GF-D8 (cell line): Measurements from ENCODE around the gene KL.

Experiments
- DNase-seq: peaks from one replicate; lab custom pipeline; 2025; lab: John Stamatoyannopoulos, UW

KL gene

DNA sequence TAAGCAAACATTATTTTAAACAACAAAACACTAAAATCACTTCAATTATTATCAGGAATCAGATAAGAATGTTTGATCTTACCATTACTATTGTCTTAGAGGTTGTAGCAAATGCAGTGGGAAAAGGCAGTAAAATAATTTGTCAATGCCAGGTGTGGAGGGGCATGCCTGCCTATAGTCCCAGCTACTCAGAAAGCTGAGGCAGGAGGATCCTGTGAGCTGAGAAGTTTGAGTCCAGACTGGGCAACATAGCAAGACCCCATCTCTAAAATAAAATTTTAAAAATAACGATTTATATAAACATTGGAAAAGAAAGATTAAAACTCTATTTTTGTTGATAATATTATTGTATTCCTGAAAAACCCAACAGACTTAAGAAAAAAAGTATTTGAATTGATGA, 66.8 kb downstream of the KL start:
- DNase-seq = no peak

DNA sequence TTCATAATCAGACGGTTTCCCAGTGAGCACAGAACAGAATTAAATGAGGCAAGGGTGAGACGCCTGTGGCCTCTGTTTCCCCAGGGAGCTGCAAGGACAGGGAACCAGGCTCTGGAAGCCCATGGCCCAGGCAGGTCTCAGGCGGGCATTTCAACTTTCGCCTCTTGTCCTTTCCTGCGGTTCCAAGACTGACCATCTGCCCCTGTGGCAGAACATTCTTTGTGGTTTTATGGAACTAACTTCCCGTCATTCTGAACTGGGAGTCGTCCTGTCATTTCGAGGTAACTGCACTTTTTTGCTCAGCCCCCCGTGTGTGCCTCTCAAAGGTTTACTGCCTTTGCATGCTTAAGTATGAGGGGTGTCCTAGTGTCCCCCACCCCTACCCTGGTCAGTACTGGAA, 70.9 kb downstream of the KL start:
- DNase-seq = no peak

DNA sequence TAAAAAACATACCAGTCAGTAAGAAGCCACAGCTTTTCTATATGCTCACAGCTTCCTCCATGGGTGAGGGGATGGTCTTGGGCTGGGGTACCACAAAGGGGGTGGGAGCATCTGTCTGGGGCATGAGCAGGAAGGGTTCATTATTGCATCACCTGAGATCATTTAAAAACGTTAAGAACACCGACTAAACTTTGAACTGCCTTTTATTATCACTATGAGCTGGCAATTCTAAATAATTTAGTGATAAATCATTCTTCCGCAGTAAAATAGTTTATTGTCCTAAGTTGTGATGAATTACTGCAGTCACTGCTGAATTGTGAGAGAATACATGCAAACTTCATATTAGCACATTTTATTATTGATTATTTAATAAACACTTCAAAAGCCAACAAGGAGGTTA, 71.6 kb downstream of the KL start:
- DNase-seq = no peak

DNA sequence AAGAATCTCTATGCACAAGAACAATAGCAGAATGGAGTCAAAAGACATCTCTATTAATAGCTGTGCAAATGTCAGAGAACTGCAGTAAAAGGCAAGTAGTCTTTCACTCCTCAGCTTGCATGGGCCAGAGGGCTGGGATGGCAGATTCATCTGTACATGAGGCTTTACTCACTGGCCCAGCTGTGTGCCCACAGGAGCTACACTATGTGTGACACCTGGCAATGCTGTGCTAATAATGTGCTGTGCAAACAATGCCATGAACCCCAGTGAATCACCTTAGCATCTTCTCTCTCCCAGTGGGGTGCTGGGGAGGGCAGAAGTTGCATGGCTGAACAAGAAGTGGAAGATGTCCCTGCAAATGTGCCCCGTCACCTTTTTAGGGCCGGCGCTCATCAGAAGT, 73.1 kb downstream of the KL start:
- no peak for DNase-seq

DNA sequence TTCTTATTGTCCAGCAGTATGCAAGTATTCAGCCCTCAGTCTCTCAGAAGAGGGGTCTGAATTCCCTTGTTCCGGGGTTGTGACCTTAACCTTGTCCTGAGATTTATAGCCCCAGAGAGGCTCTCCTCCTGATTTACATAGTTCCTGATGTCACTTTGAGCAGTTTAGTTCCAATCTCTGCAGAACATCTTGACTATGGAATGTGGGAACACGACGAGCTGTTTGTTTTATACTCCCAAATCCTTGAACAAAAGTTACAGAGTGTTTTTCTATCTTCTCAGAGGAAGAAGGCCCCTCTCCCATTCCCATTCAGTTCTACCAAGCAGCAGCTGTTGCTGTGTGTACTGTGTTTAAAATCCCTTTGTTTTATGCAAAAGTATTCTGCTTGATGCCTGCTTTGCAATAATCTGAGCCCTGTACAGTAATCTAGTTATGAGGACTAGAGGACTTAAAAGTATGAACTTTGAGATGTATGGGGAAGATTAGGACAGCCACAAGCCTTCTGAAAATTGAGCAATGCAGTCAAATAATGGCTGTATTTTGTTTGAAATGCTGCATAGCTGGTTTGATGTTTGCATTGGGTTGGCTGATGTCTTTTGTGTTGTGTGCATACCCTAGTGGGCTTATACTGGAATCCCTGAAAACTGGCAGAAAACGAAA, 74.7 kb downstream of the KL start:
- DNase-seq = no peak

DNA sequence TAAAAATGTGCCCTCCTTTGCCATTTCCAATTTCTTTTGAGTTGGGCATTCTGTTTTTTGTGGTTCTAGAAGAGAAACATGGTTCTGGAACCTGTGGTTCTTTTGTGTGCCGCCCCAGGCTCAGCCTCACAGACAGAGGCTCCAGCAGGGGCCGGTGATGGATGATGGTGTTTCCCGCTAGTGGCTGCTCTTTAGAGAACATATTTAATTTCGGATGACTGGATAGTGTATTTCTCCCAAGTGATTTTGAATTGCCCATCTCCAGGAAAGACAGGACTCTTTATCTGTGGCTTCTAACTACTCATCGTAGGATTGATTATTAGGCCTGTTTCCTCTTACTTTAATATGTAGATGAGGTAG, 75.2 kb downstream of the KL start:
- DNase-seq = no peak

DNA sequence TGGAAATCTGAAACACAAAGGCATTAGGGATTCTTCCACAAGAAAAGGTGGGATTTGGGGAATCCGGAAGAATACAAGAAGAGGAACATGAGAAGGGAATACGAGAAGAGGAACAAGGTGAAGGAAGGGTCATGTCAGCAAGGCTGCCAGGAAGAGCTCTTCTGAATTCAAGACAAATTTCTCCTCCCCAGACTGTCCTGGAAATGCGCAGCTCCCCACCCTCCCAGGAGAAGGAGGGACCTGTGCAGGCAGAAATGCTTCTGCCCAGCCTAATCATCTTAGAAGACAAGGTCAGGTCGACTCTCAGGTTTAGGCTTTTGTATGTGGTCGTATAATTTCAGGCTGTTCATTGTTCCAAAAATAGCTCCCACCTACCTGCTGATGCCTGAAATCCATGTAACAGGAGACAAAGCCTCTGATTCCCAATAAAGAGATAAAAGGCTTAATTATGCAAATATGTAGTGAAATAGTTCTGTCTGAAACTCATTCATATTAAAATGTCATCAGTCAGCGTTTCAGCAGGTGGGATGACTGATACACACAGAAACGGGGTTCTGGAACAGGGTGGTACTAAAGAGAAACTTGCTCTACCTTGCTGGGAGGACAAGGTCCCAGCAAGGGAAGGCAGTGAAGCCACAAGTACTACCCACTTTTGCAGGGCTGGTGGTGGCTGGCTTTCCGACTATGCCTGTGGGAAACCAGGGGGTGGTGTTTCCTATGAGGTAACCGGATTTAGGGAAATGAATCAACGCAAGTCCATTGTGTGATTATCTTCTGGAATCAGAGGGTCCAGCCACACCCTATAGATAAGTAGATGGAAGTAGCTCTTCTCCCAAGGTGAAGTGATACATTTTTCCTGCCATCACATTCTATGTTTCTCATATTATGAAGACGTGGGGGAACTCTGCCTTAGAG, 76.1 kb downstream of the KL start:
- DNase-seq = no peak

DNA sequence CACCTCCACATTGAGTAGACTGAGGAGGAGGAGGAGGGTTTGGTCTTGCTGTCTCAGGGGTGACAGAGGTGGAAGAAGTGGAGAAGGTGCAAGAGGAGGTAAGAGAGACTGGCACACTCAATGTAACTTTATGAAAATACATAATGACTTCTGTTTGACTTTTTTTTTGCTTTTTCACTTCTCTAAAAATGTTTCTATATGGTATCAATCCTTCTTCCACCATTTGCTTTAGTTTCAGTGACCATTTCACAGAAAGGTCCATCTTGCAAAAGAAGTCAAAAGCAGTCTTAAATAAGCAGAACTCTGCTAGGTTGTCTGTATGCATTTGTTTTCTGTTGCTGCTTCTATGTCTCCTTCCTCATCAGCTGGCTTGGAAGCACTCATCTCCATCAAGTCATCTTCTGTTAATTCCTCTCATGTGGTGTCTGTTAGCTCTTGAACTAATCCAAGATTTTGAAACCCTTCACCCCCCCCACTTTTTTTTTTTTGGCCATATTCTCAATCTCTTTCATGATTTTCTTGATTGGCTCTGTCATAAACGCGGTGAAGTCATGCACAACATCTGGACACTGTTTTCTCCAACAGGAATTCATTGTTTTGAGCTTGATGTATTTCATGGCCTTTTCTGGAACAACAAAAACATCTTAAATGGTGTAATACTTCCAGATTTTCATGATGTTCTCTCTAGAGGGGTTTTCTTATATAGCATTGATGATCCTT, 80.8 kb downstream of the KL start:
- DNase-seq = no peak

DNA sequence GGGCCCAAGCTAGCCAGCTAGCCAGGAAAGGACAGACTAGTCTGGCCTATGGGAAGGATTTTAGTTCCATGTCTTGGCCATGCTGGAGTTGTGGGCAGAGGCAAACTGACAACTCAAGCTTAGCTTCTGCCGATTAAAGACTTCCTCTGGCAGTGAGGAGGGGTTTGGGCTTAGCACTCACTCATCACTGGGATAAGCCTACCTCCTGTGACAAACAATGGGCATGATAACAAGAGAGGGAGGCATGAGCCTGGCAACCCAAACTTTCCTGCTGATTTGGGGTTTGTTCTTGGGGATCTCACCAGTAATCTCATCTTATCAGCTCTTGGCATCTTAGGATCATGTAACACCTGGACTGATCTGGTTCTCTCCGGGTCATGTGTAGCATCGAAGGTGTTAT, 83.6 kb downstream of the KL start:
- no peak for DNase-seq

DNA sequence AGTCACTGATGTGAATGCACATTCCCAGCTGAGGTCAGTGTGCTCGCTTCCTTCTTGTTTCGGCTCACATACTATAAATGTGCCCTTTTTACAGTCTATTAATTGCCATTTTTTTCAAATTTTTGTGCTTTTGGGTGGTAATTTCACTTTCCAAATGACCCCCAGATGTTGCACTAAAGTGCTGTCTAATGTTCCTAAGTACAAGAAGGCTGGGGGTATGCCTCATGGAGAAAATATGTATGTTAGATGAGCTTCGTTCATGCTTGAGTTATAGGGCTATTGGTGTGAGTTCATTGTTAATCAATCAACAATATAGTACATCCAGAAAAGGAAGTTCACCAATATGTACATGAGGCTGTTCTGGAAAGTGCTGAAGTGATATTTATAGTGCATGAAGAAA, 84.7 kb downstream of the KL start:
- DNase-seq = no peak

DNA sequence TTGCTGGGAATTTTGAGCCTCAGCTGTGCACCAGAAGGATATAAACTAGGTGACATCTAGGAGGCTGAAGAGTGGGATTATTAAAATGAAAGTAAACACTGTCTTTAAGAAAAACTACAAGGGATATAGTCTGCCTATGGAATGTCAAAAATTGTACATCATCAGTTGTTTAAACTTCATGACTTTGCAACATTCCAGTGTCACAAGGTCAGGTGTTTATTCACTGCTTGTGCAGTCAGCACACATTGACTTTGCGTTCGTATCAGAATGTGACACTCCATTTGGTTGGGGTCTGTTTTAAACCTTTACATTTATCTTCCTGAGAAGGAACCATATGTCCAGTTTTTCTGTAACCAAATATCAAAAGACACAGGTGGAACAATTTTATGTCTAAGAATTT, 85.6 kb downstream of the KL start:
- no peak for DNase-seq

DNA sequence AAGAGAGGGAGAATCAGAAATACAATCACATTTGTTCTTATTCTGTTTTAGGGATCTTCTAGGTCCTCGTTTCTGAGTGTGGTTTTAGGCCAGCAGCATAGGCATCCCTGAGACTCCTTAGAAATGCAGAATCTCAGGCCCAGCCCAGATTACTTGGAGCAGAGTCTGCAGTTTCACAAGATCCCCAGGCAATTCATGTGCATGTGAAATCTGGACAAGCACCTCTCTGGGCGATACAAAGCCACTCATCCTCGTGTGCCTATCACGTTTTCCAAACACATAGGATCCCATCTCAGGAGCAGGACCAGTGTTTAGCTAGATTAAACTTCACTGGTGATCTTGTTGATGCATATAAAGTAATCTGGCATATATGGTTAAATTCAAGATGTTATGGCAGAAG, 87.2 kb downstream of the KL start:
- DNase-seq = no peak

DNA sequence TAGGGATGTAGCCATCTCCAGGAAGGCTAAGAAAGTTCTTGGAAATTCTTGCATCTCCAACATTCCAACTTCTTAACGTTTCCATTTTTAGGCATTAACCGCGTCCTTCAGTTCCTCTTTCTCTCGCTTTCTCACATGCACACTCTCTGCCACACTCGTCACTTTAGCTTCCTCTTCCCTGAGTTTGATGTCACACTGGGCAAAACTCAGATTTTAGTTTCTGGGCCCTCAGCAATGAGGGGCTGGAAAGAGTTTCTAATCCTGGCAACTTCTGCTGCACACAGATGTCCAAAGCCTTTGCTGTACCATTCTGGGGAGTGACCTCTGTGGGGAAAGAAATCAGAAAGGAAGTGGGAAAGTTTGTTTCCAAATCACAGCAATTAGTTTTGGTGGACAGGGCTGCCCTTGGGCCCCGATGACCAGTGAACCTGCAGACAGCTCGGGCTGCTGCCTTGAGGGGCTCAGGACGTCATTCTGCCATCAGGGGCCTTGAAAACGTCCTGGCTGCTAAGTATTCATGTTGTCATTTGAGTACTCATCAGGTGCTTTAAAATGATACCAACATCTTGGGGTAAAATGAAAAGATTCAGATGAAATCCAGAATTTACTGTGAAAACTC, 89.3 kb downstream of the KL start:
- no peak for DNase-seq

DNA sequence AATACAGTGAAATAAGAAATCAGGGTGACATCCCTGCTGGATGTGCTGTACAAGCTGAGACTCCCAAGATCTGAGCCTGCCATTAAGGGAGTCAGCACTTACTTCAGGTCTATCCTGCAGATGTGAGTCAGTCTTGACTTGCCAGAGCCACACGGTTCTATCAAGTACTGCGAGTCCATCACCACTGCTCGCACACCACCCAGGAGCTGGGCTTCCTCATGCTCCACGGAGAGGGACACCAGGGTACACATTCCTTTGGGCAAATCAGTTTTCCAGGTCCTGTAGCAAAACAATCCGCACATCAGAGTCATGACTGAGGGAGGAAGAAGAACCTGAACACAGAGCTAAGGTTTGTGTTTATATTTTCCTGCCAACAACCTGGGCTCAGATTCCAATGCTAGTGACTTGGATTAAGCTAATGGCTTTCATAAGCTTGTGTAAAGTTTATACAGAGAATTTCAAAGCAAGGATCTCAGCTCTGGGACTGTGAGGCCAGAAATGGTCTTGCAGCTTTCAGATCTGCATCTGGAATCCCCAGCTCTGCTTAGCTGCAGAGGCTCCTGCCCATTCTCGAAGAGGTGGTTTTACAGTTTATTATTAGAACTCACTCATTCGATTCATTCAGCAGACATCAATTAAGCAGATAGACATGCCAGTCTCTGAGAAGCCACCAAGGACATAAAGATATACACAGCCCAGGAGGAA, 90.6 kb downstream of the KL start:
- no peak for DNase-seq

DNA sequence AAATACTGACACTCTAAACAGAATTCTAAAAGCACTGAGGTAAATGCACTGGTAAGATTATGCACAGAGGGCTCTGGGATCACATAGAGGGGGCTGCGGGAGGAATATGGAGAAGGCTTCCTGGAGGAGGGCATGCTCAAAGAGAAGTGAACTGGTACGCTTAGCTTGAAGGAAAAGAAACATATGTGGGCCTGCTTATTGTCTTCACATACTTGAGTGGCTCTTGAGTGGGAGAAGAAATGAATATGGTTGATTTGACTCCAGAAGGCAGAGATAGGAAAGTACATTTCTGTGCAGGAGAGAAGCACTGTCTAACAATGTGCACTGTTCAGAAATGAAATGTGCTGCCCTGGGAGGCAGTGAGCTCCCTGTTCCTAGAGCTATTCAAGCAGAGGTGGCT, 91.1 kb downstream of the KL start:
- no peak for DNase-seq

DNA sequence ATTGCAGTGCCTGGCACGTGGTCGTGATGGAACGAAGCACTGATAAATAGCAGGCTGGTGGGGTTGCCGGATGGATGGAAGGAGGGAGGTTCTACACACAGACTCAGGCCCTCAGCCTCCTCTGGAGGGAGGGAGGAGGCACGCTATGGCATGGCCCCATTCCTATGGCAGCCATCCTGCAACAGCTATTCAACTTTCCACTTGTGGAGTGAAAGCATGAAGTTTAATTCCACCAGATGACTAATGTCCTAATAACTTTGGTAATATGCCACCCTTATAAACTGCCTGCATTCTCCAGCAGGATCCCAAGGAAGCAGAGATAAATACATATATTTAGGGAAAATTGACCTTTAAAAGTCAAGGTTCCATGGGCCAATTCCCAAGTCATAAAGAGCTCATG, 92.4 kb downstream of the KL start:
- DNase-seq = no peak

DNA sequence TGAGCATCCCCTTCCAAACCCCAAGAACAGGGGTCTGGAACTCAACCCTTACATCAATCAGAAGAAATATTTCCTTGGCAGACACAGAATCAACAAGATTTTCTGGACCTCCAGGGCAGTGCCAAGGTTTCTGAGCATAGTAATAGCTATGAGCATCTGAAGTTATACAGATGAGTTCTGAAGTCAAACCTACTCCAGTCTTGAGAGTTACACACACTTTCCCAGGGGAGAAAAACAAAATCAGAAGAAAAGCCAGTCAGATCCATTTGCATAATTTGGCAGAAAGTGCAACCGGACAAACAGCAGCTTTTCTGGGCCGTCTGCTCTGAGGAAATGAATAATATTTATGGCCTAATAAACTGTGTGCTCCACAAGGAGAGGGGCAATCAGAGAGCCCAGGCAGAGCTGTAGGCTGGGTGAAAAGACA, 93.1 kb downstream of the KL start:
- no peak for DNase-seq

DNA sequence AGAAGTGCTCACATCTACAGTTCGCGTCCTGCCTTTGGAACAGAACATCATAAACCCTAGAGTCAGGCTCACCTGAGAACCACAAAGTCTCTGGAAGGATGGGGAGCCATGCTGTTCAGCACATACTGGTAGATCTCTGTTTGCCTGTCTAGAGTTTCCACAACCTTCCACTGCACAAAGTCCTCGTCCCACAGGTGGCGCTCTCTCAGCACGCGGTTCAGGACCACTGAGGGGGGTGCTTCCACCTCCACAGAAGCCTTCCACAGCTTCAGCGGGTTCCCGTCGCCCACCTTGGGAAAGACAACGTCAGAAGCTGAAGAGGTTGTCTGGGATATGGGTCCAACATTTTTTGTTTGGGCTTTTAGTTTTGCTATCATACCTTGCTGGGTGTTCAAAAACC, 93.6 kb downstream of the KL start:
- DNase-seq = no peak

DNA sequence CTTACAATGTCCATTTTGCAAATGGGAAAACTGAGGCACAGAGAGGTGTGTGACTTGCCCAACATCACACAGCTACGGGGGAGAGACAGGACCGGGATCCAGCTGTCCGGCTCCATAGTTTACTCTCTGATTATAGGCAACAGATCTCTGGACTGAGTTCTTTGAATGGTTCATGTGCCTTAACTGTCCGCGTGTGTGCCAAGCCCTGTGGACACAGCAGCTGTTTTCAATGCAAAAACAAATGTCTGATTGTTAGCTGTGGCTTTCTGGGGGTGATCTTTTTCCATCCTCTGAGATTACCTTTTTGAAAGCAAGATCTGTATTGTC, 94.1 kb downstream of the KL start:
- no peak for DNase-seq

DNA sequence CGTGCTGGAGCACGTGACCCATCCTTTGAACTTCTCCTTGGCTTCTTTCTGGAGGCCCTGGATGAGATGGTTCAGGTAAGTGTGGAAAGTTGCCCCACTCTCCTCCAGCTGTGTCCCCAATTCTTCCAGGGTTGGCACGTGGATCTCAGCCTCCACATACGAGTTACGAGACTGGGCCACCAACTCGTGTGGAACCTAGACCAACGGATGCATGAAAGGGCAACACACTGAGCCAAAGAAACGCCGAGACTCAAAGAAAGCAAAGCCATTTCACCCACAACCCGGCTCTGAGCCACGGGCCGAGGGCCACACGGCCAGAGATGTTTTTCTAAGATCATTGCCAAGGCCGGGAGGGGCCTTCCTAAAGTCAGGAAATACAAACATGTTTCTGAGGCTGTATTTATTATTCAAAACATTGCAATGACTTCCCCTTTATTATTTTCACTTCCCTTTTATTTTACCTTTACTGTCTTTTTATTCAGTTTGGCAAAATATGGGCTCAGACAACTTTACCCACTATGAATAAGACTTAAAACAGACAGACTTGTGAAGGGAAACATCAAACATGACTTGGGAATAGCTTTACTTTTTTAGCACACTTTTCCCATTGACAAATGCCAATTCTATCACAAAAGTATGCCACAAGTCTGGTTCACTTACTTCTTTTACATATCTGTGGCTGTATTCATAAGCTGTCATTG, 94.6 kb downstream of the KL start:
- no peak for DNase-seq

DNA sequence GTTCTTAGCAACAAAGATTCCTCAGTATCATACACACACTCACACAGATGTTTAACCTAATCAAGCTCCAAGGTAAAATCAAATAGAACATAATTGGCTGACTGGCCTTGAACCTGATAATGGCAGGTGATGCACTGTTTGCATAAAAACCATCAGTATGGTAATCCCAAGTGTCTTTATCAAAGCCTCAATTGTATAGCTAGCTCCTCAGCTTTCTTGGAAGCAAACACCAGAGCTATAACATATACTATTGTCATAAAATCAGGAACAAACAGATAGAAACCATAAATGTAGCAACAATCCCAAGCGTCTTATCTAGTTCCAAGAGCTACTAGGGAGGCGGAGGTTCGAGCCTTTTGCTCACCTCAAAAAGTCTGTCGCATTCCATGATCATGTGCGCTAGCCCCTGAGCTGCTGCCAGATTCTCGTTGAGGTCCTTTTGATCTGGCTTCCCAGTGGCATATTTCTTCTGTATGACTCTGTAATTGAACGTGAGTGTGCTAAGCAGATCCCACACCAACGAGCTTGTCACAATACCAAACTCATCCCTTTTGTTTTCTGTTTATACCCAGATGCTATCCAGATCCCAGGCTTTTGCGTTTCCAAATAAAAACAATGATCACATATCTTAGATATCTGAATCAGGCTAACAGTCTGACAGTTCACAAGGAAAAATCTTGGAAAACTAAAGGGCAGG, 95.3 kb downstream of the KL start:
- DNase-seq = no peak
